GM18507 (cell line): ENCODE measurements around the gene ATP13A1.
A peak's percentile ranks its signal among the peaks of the same experiment; 100 is the strongest.
"Not testable (repeated sequence)": the region's sequence is repeated elsewhere in the genome, so short reads cannot be mapped to it uniquely, and the experiment has no call there.

Experiments used
- DNase-seq: peaks from one replicate; pipeline ENCODE4 v3.0.0; 2011; ENCODE audit warnings: low read depth; ENCODE audit not compliant: insufficient read length; ENCODE audit errors: extremely low spot score
- FAIRE-seq: peaks from 2 replicates; lab custom pipeline; 2011; peaks lifted over from hg19 to GRCh38; lab: Jason Lieb, UNC

Gene ATP13A1

GRCh38 chr19:19663256-19664120 lies at the start of gene ATP13A1:
ATP13A1 (minus strand) TSS chr19:19663676; CDS start chr19:19663666, 10 bp downstream.
- FAIRE-seq = peak; percentile 94

GRCh38 chr19:19711934-19712828 lies 48.7 kb upstream of the ATP13A1 start:
- FAIRE-seq = no peak
- no peak for DNase-seq

More at GRCh38 chr19:19663256-19664120, at the start of gene ATP13A1:
- peak; percentile 64 for DNase-seq

GRCh38 chr19:19711306-19711933 lies 47.9 kb upstream of the ATP13A1 start:
- FAIRE-seq (no peak), DNase-seq (no peak)

GRCh38 chr19:19710506-19710905 lies 47.0 kb upstream of the ATP13A1 start:
- FAIRE-seq = no peak
- DNase-seq = no peak

- DNase-seq = no peak
- FAIRE-seq = no peak
Measured at GRCh38 chr19:19704836-19705235, 41.4 kb upstream of the ATP13A1 start.

- DNase-seq, FAIRE-seq: not testable (repeated sequence)
Measured at GRCh38 chr19:19700493-19700892, 37.0 kb upstream of the ATP13A1 start.

GRCh38 chr19:19697589-19697988 lies 34.1 kb upstream of the ATP13A1 start:
- no peak for DNase-seq
- no peak for FAIRE-seq

GRCh38 chr19:19696386-19696785 lies 32.9 kb upstream of the ATP13A1 start:
- DNase-seq = no peak
- no peak for FAIRE-seq

GRCh38 chr19:19691683-19692082 lies 28.2 kb upstream of the ATP13A1 start:
- DNase-seq (no peak), FAIRE-seq (no peak)

- not testable (repeated sequence) for DNase-seq, FAIRE-seq
Measured at GRCh38 chr19:19689023-19689422, 25.5 kb upstream of the ATP13A1 start.

- DNase-seq = no peak
Measured at GRCh38 chr19:19687090-19687489, 23.6 kb upstream of the ATP13A1 start.

GRCh38 chr19:19686580-19686979 lies 23.1 kb upstream of the ATP13A1 start:
- no peak for FAIRE-seq
- DNase-seq = no peak

More at GRCh38 chr19:19687090-19687489, 23.6 kb upstream of the ATP13A1 start:
- FAIRE-seq = no peak

GRCh38 chr19:19686119-19686518 lies 22.6 kb upstream of the ATP13A1 start:
- DNase-seq, FAIRE-seq: not testable (repeated sequence)

- DNase-seq = no peak
- FAIRE-seq = no peak
Measured at GRCh38 chr19:19679176-19680073, 15.9 kb upstream of the ATP13A1 start.

GRCh38 chr19:19677579-19677978 lies 14.1 kb upstream of the ATP13A1 start:
- DNase-seq (no peak), FAIRE-seq (no peak)

- FAIRE-seq = no peak
- no peak for DNase-seq
Measured at GRCh38 chr19:19674315-19674714, 10.8 kb upstream of the ATP13A1 start.

- FAIRE-seq (no peak), DNase-seq (no peak)
Measured at GRCh38 chr19:19672816-19673215, 9.3 kb upstream of the ATP13A1 start.

GRCh38 chr19:19670070-19670551 lies 6.6 kb upstream of the ATP13A1 start:
- no peak for DNase-seq
- FAIRE-seq = no peak
